ENCODE measurements around the gene NOL12. TPM values are rescaled to one million over a fixed set of nuclear protein-coding genes. Genes with fewer than 3 reads are reported as not detected.
A peak's percentile ranks its signal among the peaks of the same experiment; 100 is the strongest.

NOL12 gene
- total RNA-seq, 4 donors from 2014 or later = 9.1 to 18.4 (median 14.5) TPM

GRCh38 chr22:37669586-37669985 lies 16.6 kb upstream of the NOL12 start:
- 63% methylated on average over 6 of the region's 6 CpGs for WGBS
- H3K27ac ChIP-seq (replicated peaks in 1 of 4) = peak overlapping the region in 3 of 4 donors; percentile 4 to 42 (median 5)
- peaks cover 8 to 23% (median 18%) of the 10 kb centered on the region in 4 donors for H3K36me3 ChIP-seq
- H3K4me1 ChIP-seq = peaks cover 8 to 46% (median 37%) of the 10 kb centered on the region in 4 donors
- H3K9me3 ChIP-seq = no peaks in the 10 kb centered on the region
- no peaks in the 10 kb centered on the region for H3K27me3 ChIP-seq
- no peak for DNase-seq (ENCODE audit: extremely low spot score)
- TF ChIP-seq, protein P1, sequence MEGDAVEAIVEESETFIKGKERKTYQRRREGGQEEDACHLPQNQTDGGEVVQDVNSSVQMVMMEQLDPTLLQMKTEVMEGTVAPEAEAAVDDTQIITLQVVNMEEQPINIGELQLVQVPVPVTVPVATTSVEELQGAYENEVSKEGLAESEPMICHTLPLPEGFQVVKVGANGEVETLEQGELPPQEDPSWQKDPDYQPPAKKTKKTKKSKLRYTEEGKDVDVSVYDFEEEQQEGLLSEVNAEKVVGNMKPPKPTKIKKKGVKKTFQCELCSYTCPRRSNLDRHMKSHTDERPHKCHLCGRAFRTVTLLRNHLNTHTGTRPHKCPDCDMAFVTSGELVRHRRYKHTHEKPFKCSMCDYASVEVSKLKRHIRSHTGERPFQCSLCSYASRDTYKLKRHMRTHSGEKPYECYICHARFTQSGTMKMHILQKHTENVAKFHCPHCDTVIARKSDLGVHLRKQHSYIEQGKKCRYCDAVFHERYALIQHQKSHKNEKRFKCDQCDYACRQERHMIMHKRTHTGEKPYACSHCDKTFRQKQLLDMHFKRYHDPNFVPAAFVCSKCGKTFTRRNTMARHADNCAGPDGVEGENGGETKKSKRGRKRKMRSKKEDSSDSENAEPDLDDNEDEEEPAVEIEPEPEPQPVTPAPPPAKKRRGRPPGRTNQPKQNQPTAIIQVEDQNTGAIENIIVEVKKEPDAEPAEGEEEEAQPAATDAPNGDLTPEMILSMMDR (IDR thresholded peaks at IDR 0.05) = no peak
- TF ChIP-seq POLR2AphosphoS5 (IDR thresholded peaks at IDR 0.05) (no peak), POLR2A (IDR thresholded peaks at IDR 0.05; ENCODE audit: low read depth) (no peak), EP300 (IDR thresholded peaks at IDR 0.05) (no peak)
- H3K4me3 ChIP-seq = no peak overlapping the region
- intact Hi-C loops (cut with DNase I) = no loop called here

- intact Hi-C loops (cut with DNase I) = no loop called here
- WGBS = 69% methylated on average over 15 of the region's 15 CpGs
- Histone ChIP-seq H3K27me3 (no peaks in the 10 kb centered on the region), H3K27ac (replicated peaks in 1 of 4) (peak overlapping the region; percentile 91 to 98 (median 94)), H3K9me3 (no peaks in the 10 kb centered on the region), H3K36me3 (peaks cover 0 to 2% (median 0%) of the 10 kb centered on the region in 4 donors), H3K4me3 (no peak overlapping the region), H3K4me1 (peaks cover 23 to 65% (median 61%) of the 10 kb centered on the region in 4 donors)
- DNase-seq (ENCODE audit: extremely low spot score) = no peak
- TF ChIP-seq POLR2AphosphoS5 (IDR thresholded peaks at IDR 0.05) (no peak), POLR2A (IDR thresholded peaks at IDR 0.05; ENCODE audit: low read depth) (no peak), EP300 (IDR thresholded peaks at IDR 0.05) (no peak)
- TF ChIP-seq, protein P1 (IDR thresholded peaks at IDR 0.05) = no peak
Observed at GRCh38 chr22:37672206-37672919, 13.8 kb upstream of the NOL12 start.

GRCh38 chr22:37672920-37673455 lies 13.2 kb upstream of the NOL12 start:
- peaks cover 29 to 70% (median 66%) of the 10 kb centered on the region in 4 donors for H3K4me1 ChIP-seq
- DNase-seq (ENCODE audit: extremely low spot score) = no peak
- intact Hi-C loops (cut with DNase I) = no loop called here
- H3K9me3 ChIP-seq = no peaks in the 10 kb centered on the region
- H3K4me3 ChIP-seq = no peak overlapping the region
- 68% methylated on average over 3 of the region's 11 CpGs for WGBS
- peak overlapping the region; percentile 91 to 98 (median 94) for H3K27ac ChIP-seq (replicated peaks in 1 of 4)
- H3K36me3 ChIP-seq = peaks cover 0 to 4% (median 3%) of the 10 kb centered on the region in 4 donors
- TF ChIP-seq POLR2AphosphoS5 (IDR thresholded peaks at IDR 0.05) (no peak), EP300 (IDR thresholded peaks at IDR 0.05) (no peak), POLR2A (IDR thresholded peaks at IDR 0.05; ENCODE audit: low read depth) (no peak)
- TF ChIP-seq, protein P1 (IDR thresholded peaks at IDR 0.05) = no peak
- H3K27me3 ChIP-seq = no peaks in the 10 kb centered on the region

DNA sequence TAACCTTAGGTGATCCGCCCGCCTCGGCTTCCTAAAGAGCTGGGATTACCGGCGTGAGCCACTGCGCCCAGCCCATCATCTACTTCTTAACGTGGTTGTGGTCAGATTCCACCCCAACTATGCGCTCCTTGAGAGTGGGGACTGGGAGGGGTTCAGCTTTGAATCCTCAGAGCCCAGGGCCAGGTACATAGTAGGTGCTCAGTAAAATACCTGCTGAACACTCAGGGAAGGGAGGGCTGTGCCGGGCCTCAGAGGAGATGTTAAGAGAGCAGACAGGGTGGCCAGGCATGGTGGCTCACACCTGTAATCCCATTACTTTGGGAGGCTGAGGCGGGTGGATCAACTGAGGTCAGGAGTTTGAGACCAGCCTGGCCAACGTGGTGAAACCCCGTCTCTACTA lies 11.9 kb upstream of the NOL12 start:
- Histone ChIP-seq H3K27ac (replicated peaks in 1 of 4) (peak overlapping the region; percentile 91 to 98 (median 94)), H3K9me3 (no peaks in the 10 kb centered on the region), H3K36me3 (peaks cover 0 to 16% (median 14%) of the 10 kb centered on the region in 4 donors), H3K4me1 (peaks cover 34 to 78% (median 76%) of the 10 kb centered on the region in 4 donors), H3K4me3 (peak overlapping the region in 3 of 4 donors; percentile 60 to 74 (median 63)), H3K27me3 (no peaks in the 10 kb centered on the region)
- intact Hi-C loops (cut with DNase I) = no loop called here
- no peak for DNase-seq (ENCODE audit: extremely low spot score)
- TF ChIP-seq EP300 (IDR thresholded peaks at IDR 0.05) = no peak
- TF ChIP-seq POLR2AphosphoS5 (IDR thresholded peaks at IDR 0.05) = no peak
- no peak for TF ChIP-seq POLR2A (IDR thresholded peaks at IDR 0.05; ENCODE audit: low read depth)
- TF ChIP-seq, protein P1 (IDR thresholded peaks at IDR 0.05) = no peak
- WGBS = 84% methylated on average over 12 of the region's 12 CpGs

All from esophagus muscularis mucosa (tissue), 4 donors.